ENCODE results near the gene PLGRKT. TPM values are rescaled to one million over a fixed set of nuclear protein-coding genes. Genes with fewer than 3 reads are reported as not detected.

Gene PLGRKT
- total RNA-seq, 1 experiment from 2014 or later, result 11.4 TPM

DNA sequence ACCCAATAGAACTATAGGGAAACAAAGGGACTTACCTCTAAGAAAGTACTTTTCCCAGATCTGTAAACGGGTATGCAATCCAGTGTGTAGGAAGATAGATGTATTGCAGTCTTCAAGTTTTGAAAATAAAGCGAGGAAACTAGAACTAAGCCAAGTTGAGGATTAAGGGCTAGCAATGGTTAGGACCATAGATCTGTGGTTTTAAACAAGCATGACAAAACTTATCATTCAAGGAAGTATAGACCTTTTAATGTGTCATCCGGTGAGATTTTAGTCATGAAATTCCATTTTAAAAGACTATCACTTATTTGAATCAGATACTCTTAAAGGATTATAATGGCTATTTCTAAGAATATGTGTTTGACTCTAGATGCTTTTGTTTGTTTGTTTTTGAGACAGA lies 33.1 kb upstream of the PLGRKT start:
- no peaks in the 10 kb centered on the region for H3K27me3 ChIP-seq (ENCODE audit: low read length)
- CTCF ChIA-PET, result no interaction called here
- no peak overlapping the region for H3K27ac ChIP-seq (ENCODE audit: low read length)
- intact Hi-C loops (cut with micrococcal nuclease), result no loop called here
- POLR2A ChIA-PET (ENCODE audit: unreplicated experiment), result no interaction called here
- no peaks in the 10 kb centered on the region for H3K36me3 ChIP-seq (ENCODE audit: low read depth, low read length)
- TF ChIP-seq, protein P1, sequence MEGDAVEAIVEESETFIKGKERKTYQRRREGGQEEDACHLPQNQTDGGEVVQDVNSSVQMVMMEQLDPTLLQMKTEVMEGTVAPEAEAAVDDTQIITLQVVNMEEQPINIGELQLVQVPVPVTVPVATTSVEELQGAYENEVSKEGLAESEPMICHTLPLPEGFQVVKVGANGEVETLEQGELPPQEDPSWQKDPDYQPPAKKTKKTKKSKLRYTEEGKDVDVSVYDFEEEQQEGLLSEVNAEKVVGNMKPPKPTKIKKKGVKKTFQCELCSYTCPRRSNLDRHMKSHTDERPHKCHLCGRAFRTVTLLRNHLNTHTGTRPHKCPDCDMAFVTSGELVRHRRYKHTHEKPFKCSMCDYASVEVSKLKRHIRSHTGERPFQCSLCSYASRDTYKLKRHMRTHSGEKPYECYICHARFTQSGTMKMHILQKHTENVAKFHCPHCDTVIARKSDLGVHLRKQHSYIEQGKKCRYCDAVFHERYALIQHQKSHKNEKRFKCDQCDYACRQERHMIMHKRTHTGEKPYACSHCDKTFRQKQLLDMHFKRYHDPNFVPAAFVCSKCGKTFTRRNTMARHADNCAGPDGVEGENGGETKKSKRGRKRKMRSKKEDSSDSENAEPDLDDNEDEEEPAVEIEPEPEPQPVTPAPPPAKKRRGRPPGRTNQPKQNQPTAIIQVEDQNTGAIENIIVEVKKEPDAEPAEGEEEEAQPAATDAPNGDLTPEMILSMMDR (conservative IDR thresholded peaks at IDR 0.05; ENCODE audit: low read depth, low read length), result no peak
- no peak for TF ChIP-seq EZH2phosphoT487 (IDR thresholded peaks at IDR 0.05; ENCODE audit: borderline replicate concordance, low read length)
- TF ChIP-seq EZH2 (IDR thresholded peaks at IDR 0.05; ENCODE audit: low read length, unreplicated experiment), result no peak
- no peak overlapping the region for H3K4me2 ChIP-seq (ENCODE audit: low read length)
- H3K9me3 ChIP-seq (ENCODE audit: low read length), result no peaks in the 10 kb centered on the region
- H4K20me1 ChIP-seq (ENCODE audit: low read length), result no peaks in the 10 kb centered on the region
- no peaks in the 10 kb centered on the region for H3K79me2 ChIP-seq (ENCODE audit: low read length)
- no peaks in the 10 kb centered on the region for H3F3A ChIP-seq (ENCODE audit: low read length, unreplicated experiment)
- H2AFZ ChIP-seq (ENCODE audit: low read length), result no peak overlapping the region
- H3K4me1 ChIP-seq (ENCODE audit: insufficient read depth, low read length), result no peaks in the 10 kb centered on the region
- no TSS peak for BruUV-seq (replicated peaks)
- DNase-seq (no peak), ATAC-seq (no peak)
- no peaks in the 10 kb centered on the region for H3K9me2 ChIP-seq (replicated peaks; ENCODE audit: low read length)
- H3K9ac ChIP-seq (ENCODE audit: low read length), result no peak overlapping the region
- no peak overlapping the region for H3K4me3 ChIP-seq (ENCODE audit: low read length)

DNA sequence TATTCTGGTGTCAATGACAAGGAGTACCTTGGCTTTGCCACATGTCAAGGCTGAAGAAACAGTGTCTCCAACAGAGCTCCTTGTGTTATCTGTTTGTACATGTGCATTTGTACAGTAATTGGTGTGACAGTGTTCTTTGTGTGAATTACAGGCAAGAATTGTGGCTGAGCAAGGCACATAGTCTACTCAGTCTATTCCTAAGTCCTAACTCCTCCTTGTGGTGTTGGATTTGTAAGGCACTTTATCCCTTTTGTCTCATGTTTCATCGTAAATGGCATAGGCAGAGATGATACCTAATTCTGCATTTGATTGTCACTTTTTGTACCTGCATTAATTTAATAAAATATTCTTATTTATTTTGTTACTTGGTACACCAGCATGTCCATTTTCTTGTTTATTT lies 32.4 kb upstream of the PLGRKT start:
- H3K27me3 ChIP-seq (ENCODE audit: low read length), result no peaks in the 10 kb centered on the region
- no peaks in the 10 kb centered on the region for H3K4me1 ChIP-seq (ENCODE audit: insufficient read depth, low read length)
- H3F3A ChIP-seq (ENCODE audit: low read length, unreplicated experiment), result no peaks in the 10 kb centered on the region
- DNase-seq (peak; percentile 19), ATAC-seq (peak; percentile 59)
- H3K9ac ChIP-seq (ENCODE audit: low read length), result no peak overlapping the region
- H3K4me3 ChIP-seq (ENCODE audit: low read length), result no peak overlapping the region
- no peak overlapping the region for H3K4me2 ChIP-seq (ENCODE audit: low read length)
- no peaks in the 10 kb centered on the region for H3K9me3 ChIP-seq (ENCODE audit: low read length)
- H4K20me1 ChIP-seq (ENCODE audit: low read length), result no peaks in the 10 kb centered on the region
- H3K9me2 ChIP-seq (replicated peaks; ENCODE audit: low read length), result no peaks in the 10 kb centered on the region
- H2AFZ ChIP-seq (ENCODE audit: low read length), result no peak overlapping the region
- intact Hi-C loops (cut with micrococcal nuclease), result no loop called here
- no peaks in the 10 kb centered on the region for H3K79me2 ChIP-seq (ENCODE audit: low read length)
- ChIA-PET CTCF (no interaction called here), POLR2A (ENCODE audit: unreplicated experiment) (no interaction called here)
- H3K36me3 ChIP-seq (ENCODE audit: low read depth, low read length), result no peaks in the 10 kb centered on the region
- no peak overlapping the region for H3K27ac ChIP-seq (ENCODE audit: low read length)
- no peak for TF ChIP-seq EZH2phosphoT487 (IDR thresholded peaks at IDR 0.05; ENCODE audit: borderline replicate concordance, low read length)
- no peak for TF ChIP-seq EZH2 (IDR thresholded peaks at IDR 0.05; ENCODE audit: low read length, unreplicated experiment)
- TF ChIP-seq, protein P1 (conservative IDR thresholded peaks at IDR 0.05; ENCODE audit: low read depth, low read length), result no peak
- no TSS peak for BruUV-seq (replicated peaks)

DNA sequence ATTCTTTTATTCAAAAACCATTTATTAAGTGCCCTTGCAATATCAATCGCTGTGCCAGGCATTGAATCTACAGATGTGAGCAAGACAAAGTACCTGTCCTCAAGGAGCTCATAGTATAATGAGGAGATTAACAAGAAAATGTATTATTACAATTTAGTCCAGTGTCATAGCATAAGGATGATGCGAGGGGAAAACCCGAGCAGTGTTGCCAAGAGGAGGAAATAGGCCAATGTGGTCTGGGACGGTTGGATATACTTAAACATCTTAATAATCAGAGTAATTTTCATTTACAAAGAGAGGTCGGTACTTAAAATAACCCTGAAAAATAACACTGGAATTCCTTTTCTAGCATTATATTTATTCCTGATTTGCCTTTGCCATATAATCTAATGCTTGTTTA lies 31.1 kb upstream of the PLGRKT start:
- Histone ChIP-seq H3K36me3 (ENCODE audit: low read depth, low read length) (peaks cover 4% of the 10 kb centered on the region; the same call in 1 of the 2 replicates), H3K79me2 (ENCODE audit: low read length) (no peaks in the 10 kb centered on the region), H3K9ac (ENCODE audit: low read length) (no peak overlapping the region), H2AFZ (ENCODE audit: low read length) (no peak overlapping the region), H3K4me3 (ENCODE audit: low read length) (no peak overlapping the region), H3K9me2 (replicated peaks; ENCODE audit: low read length) (no peaks in the 10 kb centered on the region), H3K9me3 (ENCODE audit: low read length) (no peaks in the 10 kb centered on the region), H3F3A (ENCODE audit: low read length, unreplicated experiment) (no peaks in the 10 kb centered on the region), H4K20me1 (ENCODE audit: low read length) (no peaks in the 10 kb centered on the region), H3K4me2 (ENCODE audit: low read length) (no peak overlapping the region), H3K27ac (ENCODE audit: low read length) (no peak overlapping the region), H3K4me1 (ENCODE audit: insufficient read depth, low read length) (no peaks in the 10 kb centered on the region), H3K27me3 (ENCODE audit: low read length) (no peaks in the 10 kb centered on the region)
- ATAC-seq (no peak), DNase-seq (no peak)
- TF ChIP-seq EZH2 (IDR thresholded peaks at IDR 0.05; ENCODE audit: low read length, unreplicated experiment) (no peak), EZH2phosphoT487 (IDR thresholded peaks at IDR 0.05; ENCODE audit: borderline replicate concordance, low read length) (no peak)
- TF ChIP-seq, protein P1 (conservative IDR thresholded peaks at IDR 0.05; ENCODE audit: low read depth, low read length), result no peak
- ChIA-PET POLR2A (ENCODE audit: unreplicated experiment) (interaction anchor here (0.6 kb wide), 1 partner anchor 154 kb away, joined by 5 read pairs; no protein-coding TSS in a partner anchor), CTCF (interaction anchor here (0.6 to 1.1 kb wide), 2 partner anchors 18 to 823 kb away, joined by 3 to 4 read pairs; partner anchors contain the start of gene CD274)
- no TSS peak for BruUV-seq (replicated peaks)
- intact Hi-C loops (cut with micrococcal nuclease), result no loop called here
